ENCODE measurements around the gene TMED4.

TMED4 gene

GRCh38 chr7:44625526-44626471 is 43.8 kb upstream of the TMED4 start:
- no peak for TF ChIP-seq CTCF (IDR thresholded peaks at IDR 0.05; ENCODE audit: borderline replicate concordance, control extremely low read depth, extremely low read depth, insufficient read depth, missing control alignments)
- in situ Hi-C loops (cut with MboI; ENCODE audit: low sequenced_read_pairs, unreplicated experiment), result no loop called here
- no peak for DNase-seq (ENCODE audit: low spot score)

DNA sequence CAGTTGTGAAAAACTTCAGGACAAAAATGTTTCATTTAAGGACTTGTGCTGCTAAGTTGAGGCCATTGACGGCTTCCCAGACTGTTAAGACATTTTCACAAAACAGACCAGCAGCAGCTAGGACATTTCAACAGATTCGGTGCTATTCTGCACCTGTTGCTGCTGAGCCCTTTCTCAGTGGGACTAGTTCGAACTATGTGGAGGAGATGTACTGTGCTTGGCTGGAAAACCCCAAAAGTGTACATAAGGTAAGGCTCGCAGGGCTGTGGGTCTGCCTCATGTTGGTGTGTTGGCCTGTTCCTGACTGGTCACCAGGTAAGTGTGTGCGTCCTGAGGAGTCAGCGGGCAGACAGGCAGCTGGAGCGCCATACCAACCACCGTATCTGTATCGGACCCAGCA is 42.3 kb upstream of the TMED4 start:
- TF ChIP-seq CTCF (IDR thresholded peaks at IDR 0.05; ENCODE audit: borderline replicate concordance, control extremely low read depth, extremely low read depth, insufficient read depth, missing control alignments), result no peak

DNA sequence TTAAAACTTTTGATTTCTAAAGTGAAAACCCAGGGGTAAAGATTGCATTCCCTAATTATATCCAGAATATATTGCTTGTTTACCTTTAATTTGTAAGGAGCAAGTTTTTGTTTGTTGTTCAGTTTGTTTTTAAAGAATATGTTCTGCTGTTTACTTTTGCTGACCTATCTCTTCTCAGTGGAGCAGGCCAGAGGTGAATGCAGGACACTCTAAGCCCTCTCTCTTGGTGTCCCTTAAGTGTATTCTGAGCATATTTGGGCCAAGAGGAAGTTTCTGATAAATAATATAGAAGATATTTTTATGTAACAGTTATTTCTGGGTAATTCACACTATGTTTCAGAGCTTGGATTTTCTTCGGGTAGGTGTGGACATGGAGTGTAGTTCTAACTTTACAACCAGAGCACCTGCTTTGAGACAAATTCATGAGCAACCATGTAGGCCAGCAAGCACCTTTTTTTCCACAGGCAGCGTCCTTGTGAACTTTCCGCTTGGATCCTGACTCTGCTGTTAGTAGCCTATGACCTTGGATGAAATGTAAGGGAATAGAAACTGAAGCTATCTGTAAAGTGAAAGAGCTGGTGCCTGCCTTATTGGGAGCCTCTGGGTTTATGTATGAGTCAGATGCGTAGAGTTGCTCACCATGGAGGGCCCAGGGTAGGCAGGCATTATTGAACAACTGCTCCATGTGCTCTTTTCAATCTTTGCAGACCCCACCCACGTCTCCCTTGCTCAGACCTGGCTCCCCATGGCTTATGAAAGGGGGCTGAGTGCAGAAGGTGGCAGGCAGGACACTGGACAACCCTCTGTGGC is 40.5 kb upstream of the TMED4 start:
- in situ Hi-C loops (cut with MboI; ENCODE audit: low sequenced_read_pairs, unreplicated experiment), result no loop called here
- DNase-seq (ENCODE audit: low spot score), result peak; percentile 45
- TF ChIP-seq CTCF (IDR thresholded peaks at IDR 0.05; ENCODE audit: borderline replicate concordance, control extremely low read depth, extremely low read depth, insufficient read depth, missing control alignments), result no peak

More for the DNA sequence above, 42.3 kb upstream of the TMED4 start:
- in situ Hi-C loops (cut with MboI; ENCODE audit: low sequenced_read_pairs, unreplicated experiment), result no loop called here
- DNase-seq (ENCODE audit: low spot score), result no peak

GRCh38 chr7:44621750-44622103 is 39.7 kb upstream of the TMED4 start:
- no peak for TF ChIP-seq CTCF (IDR thresholded peaks at IDR 0.05; ENCODE audit: borderline replicate concordance, control extremely low read depth, extremely low read depth, insufficient read depth, missing control alignments)
- in situ Hi-C loops (cut with MboI; ENCODE audit: low sequenced_read_pairs, unreplicated experiment), result no loop called here
- no peak for DNase-seq (ENCODE audit: low spot score)

GRCh38 chr7:44621034-44621749 is 39.2 kb upstream of the TMED4 start:
- no peak for DNase-seq (ENCODE audit: low spot score)
- no peak for TF ChIP-seq CTCF (IDR thresholded peaks at IDR 0.05; ENCODE audit: borderline replicate concordance, control extremely low read depth, extremely low read depth, insufficient read depth, missing control alignments)
- in situ Hi-C loops (cut with MboI; ENCODE audit: low sequenced_read_pairs, unreplicated experiment), result no loop called here

- no peak for DNase-seq (ENCODE audit: low spot score)
- no peak for TF ChIP-seq CTCF (IDR thresholded peaks at IDR 0.05; ENCODE audit: borderline replicate concordance, control extremely low read depth, extremely low read depth, insufficient read depth, missing control alignments)
- in situ Hi-C loops (cut with MboI; ENCODE audit: low sequenced_read_pairs, unreplicated experiment), result no loop called here
These were observed 36.7 kb upstream of the TMED4 start for GRCh38 chr7:44618753-44619152.
